Kidney epithelial cell (primary cell): ENCODE data around the gene PTPDC1. TPM values are rescaled to one million over a fixed set of nuclear protein-coding genes. Genes with fewer than 3 reads are reported as not detected.
"Not testable (repeated sequence)": the region's sequence is repeated elsewhere in the genome, so short reads cannot be mapped to it uniquely, and the experiment has no call there.

Experiments
- DNase-seq: peaks from one replicate; pipeline ENCODE4 v3.0.0-alpha.2; 2010; ENCODE audit warnings: low read depth
- H3K27me3 ChIP-seq: 2 replicates; pipeline ENCODE4 v1.6.0; 2011; ENCODE audit warnings: low read length; ENCODE audit not compliant: control insufficient read depth, insufficient read depth
- H3K36me3 ChIP-seq: 2 replicates; pipeline ENCODE4 v1.5.1; 2011; ENCODE audit warnings: low read length; ENCODE audit not compliant: control insufficient read depth, insufficient read depth
- H3K4me3 ChIP-seq: 2 replicates; pipeline ENCODE4 v1.5.1; 2011; ENCODE audit warnings: low read depth, mild to moderate bottlenecking, control low read depth, low read length
- CTCF ChIP-seq: IDR thresholded peaks from 2 replicates; pipeline ENCODE4 v1.5.1; 2011; ENCODE audit warnings: mild to moderate bottlenecking, moderate library complexity, low read length, control low read depth, inconsistent platforms; ENCODE audit not compliant: insufficient read depth, poor library complexity, severe bottlenecking
- total RNA-seq: library from RNA; depleted of rRNA; stranded (reverse); fragments of >200 nt; gene quantifications from 2 replicates; pipeline ENCODE4 v1.2.3, GENCODE V29; 2015

The PTPDC1 gene
- total RNA-seq, 1 donor from 2014 or later = 8.9 TPM

- DNase-seq = no peak
- Histone ChIP-seq H3K36me3 (no peaks in the 10 kb centered on the region), H3K4me3 (no peak overlapping the region), H3K27me3 (no peaks in the 10 kb centered on the region)
- no peak for TF ChIP-seq CTCF
Observed at GRCh38 chr9:94112716-94113465, 28.6 kb downstream of the PTPDC1 start.

- H3K36me3 ChIP-seq, H3K27me3 ChIP-seq, DNase-seq, H3K4me3 ChIP-seq: not testable (repeated sequence)
Observed at GRCh38 chr9:94120088-94120487, 35.8 kb downstream of the PTPDC1 start.

- no peaks in the 10 kb centered on the region for H3K27me3 ChIP-seq
- TF ChIP-seq CTCF = no peak
- H3K36me3 ChIP-seq = no peaks in the 10 kb centered on the region
- no peak overlapping the region for H3K4me3 ChIP-seq
- DNase-seq = no peak
Observed at GRCh38 chr9:94120854-94121376, 36.7 kb downstream of the PTPDC1 start.

GRCh38 chr9:94126844-94127243 is 42.6 kb downstream of the PTPDC1 start:
- no peaks in the 10 kb centered on the region for H3K27me3 ChIP-seq
- H3K4me3 ChIP-seq = no peak overlapping the region
- TF ChIP-seq CTCF = no peak
- no peaks in the 10 kb centered on the region for H3K36me3 ChIP-seq
- no peak for DNase-seq

GRCh38 chr9:94127806-94128205 is 43.5 kb downstream of the PTPDC1 start:
- H3K4me3 ChIP-seq = no peak overlapping the region
- no peaks in the 10 kb centered on the region for H3K27me3 ChIP-seq
- DNase-seq = no peak
- H3K36me3 ChIP-seq = no peaks in the 10 kb centered on the region
- no peak for TF ChIP-seq CTCF

GRCh38 chr9:94128580-94128979 is 44.3 kb downstream of the PTPDC1 start:
- TF ChIP-seq CTCF = no peak
- no peaks in the 10 kb centered on the region for H3K27me3 ChIP-seq
- no peak for DNase-seq
- H3K36me3 ChIP-seq = no peaks in the 10 kb centered on the region
- no peak overlapping the region for H3K4me3 ChIP-seq
